HG03025 (cell line): ENCODE data around the gene OPRL1.

ENCODE experiments used
- ATAC-seq: cut with Tn5 transposase; IDR thresholded peaks from one replicate; pipeline ENCODE4 v1.9.1; 2021; ENCODE audit warnings: mild to moderate bottlenecking, moderate library complexity; ENCODE audit not compliant: unreplicated experiment, low FRiP score

Gene OPRL1

GRCh38 chr20:64138276-64138815 is 58.5 kb downstream of the OPRL1 start:
- no peak for ATAC-seq

DNA sequence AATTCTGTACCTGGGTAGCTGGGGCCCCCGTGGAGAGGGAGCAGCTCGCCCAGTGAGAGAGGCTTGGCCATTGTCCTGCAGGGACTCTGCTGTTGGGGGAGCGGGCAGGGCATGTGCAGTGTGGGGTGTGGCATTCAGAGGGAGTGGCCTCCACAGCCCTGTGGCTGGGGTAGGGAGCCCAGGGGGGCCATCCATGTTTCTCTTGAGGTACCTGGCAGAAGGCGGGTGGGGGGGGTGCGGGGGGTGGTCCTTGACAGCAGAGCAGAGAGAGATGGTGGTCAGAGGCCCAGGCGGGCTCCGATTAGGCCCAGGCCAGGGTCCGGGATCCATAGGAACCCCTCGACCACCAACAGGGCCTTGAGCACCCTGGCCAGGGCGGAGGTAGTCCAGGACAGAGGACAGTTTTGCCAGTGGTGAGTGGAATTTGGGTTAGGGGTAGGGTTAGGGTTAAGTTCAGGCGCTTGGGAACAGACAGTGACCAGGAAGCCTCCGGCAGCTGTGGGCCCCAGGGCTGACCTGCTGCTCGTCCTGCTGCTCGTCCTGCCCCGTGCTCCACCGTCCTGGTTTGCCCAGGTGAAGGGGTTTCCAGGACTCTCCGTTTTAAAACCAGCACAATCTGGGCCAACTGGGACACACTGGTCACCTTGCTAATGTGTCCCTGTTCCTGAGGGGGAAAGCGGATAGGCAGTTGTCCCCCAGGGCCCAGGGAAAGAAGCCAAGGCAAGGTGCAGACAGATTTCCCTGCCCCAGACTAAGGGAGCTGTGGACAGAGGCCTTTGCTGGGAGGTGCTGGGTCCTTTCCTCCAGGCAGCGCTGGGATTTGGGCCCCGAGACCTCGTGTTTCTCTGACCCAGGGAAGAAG is 59.5 kb downstream of the OPRL1 start:
- no peak for ATAC-seq

DNA sequence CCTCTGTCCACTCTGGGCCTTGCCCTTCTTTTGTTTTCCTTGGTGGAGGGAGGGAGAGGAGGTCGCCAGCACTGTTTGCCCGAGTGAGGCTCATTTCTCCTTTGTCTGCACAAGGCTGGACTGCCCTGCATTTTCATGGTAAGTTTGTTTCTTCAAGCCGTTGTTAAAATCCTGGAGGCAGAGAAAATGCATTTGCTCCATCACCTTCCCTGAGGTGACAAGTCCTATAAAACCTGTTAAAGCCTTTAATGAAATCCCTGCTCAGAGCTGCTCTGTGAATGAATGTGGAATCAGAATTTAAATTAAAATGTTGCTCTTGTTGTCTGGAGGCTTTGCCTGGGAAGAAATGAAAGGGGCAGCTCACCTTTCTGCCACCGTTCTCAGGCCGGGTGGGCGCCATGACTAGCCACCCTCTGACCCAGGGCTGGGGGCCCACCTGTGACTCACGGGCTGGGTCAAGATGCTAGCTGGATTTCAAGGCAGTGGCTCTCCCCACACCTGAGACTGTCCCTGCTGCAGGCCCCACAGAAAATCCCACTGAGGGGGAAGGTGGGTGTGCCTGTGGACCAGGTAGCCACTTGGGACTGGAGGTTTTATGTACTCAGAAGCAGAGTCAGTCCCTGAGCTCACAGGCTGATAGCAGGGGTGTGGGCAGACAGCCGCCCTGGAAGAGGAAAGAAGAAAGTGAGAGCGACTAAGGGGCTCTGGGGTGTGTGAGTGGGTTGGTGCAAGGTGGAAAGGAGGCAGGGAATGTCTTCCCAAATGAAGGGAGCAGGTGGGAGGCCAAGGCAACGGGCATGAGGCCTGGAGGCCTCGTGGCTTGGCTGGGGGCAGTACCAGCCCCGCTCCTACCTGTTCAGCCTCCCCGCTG is 60.4 kb downstream of the OPRL1 start:
- no peak for ATAC-seq

DNA sequence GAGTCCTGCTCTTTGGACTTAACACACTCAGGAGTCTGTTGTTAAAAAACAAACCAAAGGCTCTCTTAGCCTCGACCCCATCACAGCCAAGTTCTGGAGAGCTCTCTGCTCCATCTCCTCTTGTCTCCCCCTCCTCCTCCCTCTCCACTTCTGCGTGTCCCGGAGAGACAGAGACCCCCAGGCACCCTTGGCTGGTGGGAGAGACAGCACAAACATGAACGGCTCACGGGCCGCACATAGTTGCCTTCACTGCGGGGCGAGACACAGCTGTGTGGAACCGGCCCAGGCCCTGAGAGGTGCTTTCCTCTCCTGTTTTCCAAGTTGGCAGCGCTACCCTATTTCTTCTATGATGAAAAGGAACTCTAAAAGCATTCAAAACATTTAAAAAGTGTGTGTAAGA is 61.1 kb downstream of the OPRL1 start:
- ATAC-seq, result no peak

DNA sequence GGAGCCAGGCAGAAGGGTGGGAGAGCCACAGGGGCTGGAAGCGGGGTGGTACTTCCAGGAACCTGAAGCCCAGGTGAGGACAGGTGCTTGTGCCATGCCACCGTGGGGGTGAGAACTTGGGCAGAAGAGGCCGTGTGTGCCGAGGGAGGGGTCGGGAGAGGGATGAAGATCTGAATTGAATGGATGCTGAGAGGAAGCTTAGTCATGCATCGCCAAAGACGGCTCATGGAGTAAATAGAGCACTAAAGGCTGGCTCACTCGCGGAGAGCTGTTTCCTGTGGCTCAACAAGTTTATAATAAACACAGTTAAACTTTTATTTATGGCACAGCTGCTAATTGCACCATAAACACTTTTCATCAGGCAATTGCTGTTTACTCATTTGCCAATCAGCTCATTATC is 62.7 kb downstream of the OPRL1 start:
- no peak for ATAC-seq

DNA sequence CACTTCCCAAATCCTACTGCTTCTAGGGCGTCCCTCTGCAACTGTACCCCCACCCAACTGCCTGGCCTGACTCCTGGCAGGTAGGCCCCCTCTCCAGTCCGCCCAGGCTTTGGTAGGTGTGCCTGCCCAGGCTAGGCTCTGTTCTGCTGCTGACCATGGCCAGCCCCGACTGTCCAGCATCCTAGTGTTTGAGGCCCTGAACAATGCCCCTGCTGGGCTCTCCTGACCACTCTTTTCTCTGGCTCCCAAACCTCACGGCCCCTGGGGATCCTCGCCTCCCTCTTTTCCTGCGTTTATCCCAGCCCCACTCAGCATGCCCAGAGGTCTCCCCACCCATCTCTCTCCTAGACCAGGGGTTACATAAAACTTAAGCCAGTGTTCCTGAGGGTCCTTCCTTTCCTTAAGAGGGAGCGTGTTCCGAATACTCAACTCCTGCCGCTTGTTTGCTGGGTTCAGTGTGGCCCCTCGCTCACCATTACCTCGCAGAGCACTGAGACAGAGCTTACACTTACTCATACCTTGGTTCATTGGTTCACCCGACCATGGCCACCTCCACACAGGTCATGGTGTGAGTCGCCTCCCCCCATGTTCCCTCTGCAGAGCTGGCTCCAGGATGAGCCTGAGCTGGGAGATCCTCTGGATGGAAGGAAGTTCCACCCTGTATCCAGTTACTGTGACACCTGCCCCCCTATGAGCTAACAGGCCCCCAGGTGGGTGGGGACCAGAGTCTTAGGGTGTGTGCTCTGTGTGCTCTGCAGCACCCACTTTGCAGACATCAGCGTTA is 63.3 kb downstream of the OPRL1 start:
- ATAC-seq, result no peak

DNA sequence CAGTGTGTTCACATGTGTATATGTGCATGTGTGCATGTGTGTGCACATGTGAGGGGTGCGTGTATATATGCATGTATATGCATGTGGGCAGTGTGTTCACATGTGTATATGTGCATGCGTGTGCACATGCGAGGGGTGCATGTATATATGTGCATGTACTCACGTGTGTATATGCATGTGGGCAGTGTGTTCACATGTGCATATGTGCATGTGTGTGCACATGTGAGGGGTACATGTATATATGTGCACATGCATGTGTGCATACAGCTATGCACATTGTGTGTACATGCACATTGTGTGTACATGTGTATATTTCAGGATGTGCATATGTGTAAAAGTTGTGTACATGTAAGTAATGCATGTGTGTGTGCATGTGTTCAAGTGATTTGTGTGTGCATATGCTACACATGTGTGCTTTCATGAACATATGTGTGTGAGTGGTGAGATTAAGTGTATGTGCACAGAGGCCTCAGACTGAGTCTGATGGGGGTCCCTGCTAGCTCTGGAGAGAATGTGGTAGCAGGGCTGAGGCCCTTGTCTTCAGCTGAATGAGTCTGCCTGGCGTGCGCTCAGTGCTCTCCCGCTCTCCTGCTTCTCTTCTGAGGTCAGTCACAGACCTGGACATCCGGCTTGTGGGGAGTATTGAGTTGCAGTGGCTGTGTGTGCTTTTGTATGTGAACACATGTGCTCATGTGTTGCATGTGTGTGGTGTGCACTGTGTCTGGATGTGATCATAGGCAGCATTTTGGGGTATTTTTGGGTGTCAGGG is 64.4 kb downstream of the OPRL1 start:
- no peak for ATAC-seq

- no peak for ATAC-seq
Observed at GRCh38 chr20:64145458-64146300, 65.8 kb downstream of the OPRL1 start.

DNA sequence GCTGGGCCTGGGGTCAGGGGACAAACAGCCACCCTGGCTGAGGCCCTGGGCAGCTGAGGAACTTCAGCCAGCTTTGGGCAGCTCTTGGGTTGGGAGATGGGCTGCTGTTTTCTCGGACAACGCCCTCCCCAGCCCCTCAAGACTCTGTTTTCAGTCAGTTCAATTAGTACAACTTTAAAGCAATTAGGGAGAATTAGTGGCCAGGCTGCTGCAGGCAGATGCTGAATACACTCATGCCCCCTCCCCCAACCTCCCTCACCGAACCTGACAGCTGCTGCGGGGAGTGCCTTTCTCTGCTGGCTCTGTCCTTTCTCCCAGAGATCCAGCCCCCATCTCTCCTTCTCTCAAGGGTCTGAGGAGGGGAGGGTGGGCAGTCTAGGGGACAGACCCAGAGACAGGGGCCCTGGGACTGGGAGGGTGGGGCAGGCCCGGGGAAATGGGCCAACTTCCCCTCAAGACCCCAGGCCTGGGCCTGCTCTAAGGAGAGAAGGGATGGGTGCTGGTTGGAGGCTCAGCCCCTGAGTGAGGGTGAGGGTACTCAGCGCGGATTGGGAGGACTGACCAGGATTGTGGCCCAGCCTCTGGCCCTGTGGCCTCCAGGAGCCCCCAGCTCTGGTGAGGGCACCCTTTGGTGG is 66.5 kb downstream of the OPRL1 start:
- ATAC-seq, result no peak

GRCh38 chr20:64146936-64147477 is 67.1 kb downstream of the OPRL1 start:
- no peak for ATAC-seq

DNA sequence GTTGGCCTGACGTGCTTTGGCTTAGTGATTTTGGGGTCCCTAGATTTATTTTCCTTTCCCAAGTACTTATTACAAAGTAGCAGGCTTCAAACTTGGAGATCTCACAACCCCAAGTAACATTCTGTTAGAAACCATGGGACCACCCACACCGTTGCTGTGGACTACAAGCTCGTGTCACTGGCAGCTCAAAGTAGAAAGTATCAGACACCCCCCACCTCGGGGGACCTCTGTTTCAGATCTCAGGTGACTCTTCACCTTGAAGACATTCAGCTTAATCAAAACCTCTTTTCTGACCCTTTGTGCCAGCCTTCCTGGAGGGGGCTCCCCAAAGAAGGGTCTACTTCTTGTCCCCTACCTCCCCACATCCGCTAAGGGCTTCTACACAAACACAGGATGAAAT is 68.7 kb downstream of the OPRL1 start:
- ATAC-seq, result no peak

DNA sequence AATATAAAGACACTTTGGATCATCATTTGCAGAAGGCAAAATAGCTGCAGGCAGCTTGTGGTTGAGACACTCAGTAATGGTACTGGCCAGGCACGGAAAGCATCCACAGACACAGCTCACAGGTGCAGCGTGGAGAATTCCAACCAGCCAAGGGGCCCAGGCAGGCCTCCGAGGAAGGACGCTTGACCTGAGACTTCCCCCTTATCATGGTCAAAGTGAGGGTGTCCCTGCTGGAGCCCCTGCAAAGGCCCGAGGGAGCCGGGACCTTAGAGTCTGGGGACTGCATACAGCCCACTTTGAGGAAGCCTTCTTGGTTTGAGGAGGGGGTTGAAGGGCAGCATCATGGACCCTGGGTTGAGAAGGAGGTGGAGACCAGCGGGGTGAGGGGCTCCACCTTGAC is 69.3 kb downstream of the OPRL1 start:
- ATAC-seq, result no peak

DNA sequence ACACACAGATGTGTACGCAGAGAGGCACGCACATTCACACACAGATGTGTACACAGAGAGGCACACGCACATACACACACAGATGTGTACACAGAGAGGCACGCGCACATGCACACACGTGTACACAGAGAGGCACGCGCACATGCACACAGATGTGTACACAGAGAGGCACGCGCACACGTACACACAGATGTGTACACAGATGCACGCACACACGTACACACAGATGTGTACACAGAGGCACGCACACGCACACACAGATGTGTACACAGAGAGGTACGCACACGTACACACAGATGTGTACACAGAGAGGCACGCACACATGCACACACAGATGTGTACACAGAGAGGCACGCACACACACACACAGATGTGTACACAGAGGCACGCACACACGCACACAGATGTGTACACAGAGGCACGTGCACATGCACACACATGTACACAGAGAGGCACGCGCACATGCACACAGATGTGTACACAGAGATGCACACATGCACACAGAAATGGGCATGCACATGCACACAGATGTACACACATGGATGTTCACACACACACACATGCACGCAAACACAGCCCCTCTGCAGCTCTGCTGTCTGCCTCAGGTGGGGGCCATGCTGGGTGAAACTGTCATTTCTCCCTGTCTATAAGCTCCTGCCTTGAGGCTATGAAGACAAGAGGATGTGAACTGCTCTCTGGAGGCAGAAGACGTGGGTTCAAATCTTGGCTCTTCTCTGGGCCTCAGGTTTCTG is 70.1 kb downstream of the OPRL1 start:
- no peak for ATAC-seq
